SIG-M5 treated with dmso at 0.1 percent for 504 hours (cell line): ENCODE results near the gene PRLH.
A peak's percentile ranks its signal among the peaks of the same experiment; 100 is the strongest.
"Not testable (repeated sequence)": the region's sequence is repeated elsewhere in the genome, so short reads cannot be mapped to it uniquely, and the experiment has no call there.

Experiments
- DNase-seq: peaks from one replicate; lab custom pipeline; 2025; ENCODE audit not compliant: unreplicated experiment; lab: John Stamatoyannopoulos, UW

The PRLH gene

GRCh38 chr2:237581326-237581725, 15.0 kb downstream of the PRLH start:
- no peak for DNase-seq

GRCh38 chr2:237581751-237582746, 15.7 kb downstream of the PRLH start:
- peak; percentile 34 for DNase-seq

DNA sequence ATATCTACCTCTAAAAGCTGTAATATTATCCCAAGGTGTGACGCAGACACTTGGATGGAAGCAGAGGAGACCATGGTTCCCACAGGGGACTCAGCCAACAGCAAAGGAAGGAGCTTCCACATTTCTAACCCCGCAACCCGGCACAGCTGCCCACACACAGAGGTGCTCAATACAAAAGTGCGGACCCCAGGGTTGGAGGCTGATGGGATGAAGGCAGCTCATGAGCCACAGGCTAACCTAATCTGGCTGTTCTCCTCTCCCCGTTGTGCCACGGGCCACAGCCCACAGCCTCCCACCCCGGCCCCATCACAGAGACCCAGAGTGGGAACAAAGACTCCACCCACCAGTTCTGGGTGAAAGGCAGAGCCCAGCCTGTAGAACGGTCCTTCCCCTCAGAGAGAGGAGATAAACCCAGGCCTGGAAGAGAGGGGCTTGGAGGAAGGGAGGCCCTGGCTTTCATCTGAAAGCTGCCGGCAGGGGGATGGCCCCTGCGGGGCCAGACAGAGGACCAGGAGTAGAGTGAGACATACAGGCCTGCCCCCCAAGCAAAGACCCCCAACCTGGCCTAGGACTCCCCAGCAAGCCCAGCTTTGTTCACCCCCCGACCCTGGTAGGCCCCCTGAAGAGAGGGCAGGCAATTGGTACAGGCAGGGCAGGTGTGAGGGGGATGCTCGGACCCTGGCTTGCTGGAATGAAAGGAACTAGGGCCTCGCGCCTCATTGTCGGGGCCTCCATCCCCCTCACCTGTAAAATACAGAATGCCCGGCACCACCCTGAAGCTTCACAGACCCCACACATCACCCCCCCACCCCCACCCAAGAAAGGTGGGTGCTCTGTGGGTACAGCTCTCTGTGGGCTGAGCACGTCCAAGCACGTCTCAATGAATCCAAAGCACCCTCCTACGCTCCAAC, 17.3 kb downstream of the PRLH start:
- no peak for DNase-seq

GRCh38 chr2:237585590-237586221, 19.3 kb downstream of the PRLH start:
- DNase-seq = no peak

DNA sequence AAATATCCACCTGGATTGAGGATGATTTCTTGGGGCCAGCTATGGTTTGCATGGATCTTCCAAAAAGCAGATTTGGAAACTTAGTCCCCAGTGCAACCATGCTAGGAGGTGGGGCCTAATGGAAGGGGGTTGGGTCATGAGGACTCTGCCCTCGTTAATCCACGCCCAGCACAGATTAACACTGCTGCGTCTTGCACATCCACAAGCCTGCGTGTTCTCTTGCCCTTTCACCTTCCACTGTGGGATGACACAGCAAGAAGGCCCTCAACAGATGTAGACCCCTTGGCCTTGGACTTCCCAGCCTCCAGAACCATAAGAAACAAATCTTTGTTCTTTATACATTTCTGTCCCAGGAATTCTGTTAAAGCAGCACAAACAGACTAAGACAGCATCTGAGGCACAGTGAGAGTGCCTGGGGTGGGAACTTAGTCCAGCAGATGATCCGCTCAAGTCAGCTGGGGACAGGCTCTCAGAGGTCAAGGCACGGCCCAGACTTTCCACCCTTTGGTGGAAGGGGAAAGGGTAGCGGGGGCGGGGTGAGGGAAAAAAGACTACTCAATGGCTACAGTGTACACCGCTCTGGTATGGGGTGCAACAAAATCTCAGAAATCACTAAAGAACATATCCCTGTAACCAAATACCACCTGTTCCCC, 21.8 kb downstream of the PRLH start:
- DNase-seq = no peak

DNA sequence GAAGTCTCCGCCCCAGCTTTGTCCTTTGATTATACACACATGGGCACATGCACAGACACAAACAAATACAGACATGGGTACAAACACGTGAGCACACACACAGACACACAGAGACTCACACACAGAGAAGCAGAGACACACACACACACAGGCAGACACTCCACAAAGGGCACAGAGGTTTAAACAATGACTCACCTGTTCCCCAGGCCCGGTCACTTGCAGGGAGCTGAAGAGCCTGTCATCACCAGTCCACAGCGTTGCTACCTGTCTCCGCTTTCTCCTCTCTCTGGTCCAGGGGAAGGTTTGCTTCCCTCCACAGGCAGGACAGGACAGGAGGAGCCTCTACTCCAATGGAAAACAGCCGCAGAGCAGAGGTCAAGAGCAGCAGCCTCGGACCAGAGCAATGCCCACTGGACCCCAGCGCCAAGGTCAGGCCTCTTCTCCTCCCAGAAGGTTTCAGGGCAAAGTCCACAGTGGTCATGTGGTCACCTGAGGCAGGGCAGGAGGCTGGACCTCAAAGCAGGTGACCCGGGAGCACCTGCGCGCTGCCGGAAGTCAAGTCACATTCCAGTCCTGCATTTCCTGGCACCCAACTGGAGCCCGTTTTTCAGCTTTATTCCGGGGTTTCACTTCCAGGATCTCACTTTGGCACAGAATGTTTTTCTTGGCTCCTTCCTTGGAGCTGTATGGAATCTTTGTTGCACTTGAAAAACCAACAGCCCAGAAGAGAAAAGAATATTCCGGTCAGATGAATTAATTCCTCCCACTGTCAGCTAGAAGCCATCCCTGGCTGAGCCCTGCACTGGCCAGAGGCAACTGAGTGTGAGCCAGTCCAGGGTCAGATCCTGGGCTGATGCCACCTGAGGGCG, 24.1 kb downstream of the PRLH start, which contains the start of gene RAB17:
Gene RAB17, minus strand, starts transcription at position 463 of the 869 bp plus-strand sequence. CDS start 4,580 bp downstream, outside the sequence.
- DNase-seq = peak; percentile 26

- peak; percentile 61 for DNase-seq
These were observed 24.9 kb downstream of the PRLH start for GRCh38 chr2:237591141-237591881.

- no peak for DNase-seq
These were observed 26.1 kb downstream of the PRLH start for GRCh38 chr2:237592425-237592980.

DNA sequence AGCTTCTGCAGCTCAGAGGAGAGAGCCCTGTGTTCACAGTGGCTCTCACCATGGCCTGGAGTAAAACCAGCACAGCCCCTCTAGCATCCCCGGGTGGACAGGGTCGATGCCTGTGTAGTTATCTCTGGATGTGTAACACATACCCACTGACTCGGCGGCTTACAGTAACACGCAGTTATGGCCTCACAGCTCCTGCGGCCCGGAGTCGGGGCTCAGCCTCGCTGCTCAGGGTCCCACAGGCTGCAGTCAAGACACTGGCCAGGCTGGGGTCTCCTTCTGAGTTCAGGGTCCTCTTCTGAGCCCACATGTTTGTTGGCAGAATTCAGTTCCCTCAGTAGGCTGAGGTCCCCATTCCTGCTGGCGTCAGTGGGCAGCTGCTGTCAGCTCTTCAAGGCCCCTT, 26.7 kb downstream of the PRLH start:
- no peak for DNase-seq

DNA sequence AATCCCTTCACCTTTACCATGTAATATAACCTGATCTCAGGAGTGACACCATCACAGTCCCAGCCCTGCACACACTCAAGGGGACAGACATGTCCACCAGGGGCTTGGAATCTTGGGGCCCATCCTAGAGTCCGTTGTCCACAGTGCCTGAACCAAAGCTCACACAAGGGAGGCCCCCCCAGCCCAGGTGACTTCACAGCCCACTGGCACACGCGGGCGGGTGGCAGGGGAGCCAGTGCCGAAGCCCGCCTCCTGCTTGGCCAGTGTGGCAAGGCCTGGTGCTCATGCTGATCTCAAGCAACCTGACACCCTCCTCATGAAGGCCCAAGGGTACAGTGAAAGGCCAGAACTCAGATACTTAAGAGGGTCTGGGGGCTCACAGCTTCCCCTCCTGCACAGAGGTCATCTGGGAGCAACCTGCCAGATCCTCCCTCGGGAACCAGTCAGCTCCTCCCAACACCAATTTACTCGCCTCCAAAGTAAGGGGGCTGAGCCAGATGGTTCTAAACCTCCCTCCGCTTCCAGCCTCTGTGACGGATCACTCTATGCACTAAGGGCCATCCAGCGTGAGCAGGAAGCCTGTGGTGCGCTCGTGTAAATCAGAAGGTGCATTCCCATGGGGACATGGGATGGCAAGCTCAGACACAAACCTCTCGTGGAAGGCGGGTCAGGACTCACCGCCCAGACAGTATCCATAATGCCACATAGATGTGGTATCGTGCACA, 27.4 kb downstream of the PRLH start:
- no peak for DNase-seq

GRCh38 chr2:237594514-237594871, 28.1 kb downstream of the PRLH start:
- DNase-seq = no peak

- not testable (repeated sequence) for DNase-seq
These were observed 29.6 kb downstream of the PRLH start for GRCh38 chr2:237595829-237596519.

GRCh38 chr2:237596520-237597195, 30.3 kb downstream of the PRLH start:
- no peak for DNase-seq

- DNase-seq = no peak
These were observed 31.1 kb downstream of the PRLH start for GRCh38 chr2:237597196-237598145.

DNA sequence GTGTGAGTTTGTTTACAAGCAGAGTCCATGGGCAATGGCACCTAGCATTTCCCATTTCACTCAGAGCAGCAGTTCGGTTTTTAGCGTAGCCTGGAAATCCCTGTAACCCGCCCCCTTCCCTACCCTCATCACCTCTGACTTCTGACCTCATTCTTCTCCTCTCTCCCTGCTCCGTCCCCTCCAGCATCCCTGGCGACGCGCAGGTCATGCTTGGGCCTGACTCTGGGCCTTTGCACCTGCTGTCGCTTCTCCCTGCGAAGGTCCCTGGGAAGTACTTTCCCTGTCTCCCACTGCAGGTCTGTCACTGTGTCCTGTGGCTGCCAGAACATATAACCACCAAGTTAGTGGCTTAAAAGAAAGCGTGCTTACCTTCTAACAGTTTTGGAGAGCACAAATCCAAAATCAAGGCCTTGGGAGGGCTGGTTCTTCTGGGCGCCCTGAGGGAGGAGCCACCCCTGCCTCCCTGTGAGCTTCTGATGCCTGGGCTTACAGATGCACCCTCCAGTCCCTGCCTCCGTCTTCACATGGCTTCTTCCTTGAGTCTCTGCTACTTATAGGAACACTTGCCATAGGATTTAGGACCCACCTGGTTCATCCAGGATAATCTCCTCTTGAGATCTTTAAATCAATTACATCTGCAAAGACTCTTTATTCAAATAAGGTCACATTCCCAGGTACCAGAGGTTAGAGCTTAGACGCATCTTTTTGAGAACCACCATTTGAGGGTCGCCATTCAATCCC, 32.3 kb downstream of the PRLH start:
- no peak for DNase-seq
